K562 (cell line): ENCODE results near the gene OR7C1. TPM values are rescaled to one million over a fixed set of nuclear protein-coding genes. Genes with fewer than 3 reads are reported as not detected.
"Not testable (repeated sequence)": the region's sequence is repeated elsewhere in the genome, so short reads cannot be mapped to it uniquely, and the experiment has no call there.

Experiments
- ATAC-seq: fragments of 200-7000 bp; cut with Tn5 transposase; 3 replicates; pipeline ENCODE4 v1.9.1; 2020; ENCODE audit warnings: moderate library complexity
- BruUV-seq: library from RNA; stranded (reverse); fragments of 400-500 nt; replicated peaks from 2 replicates; lab custom pipeline; 2021; lab: Mats Ljungman, UMichigan
- CTCF ChIA-PET: fragments of 300-600 bp; formaldehyde crosslinking; extraction: SDS; loops from one replicate; lab custom pipeline; 2021; ENCODE audit warnings: low intra/inter-chr PET ratio; lab: Yijun Ruan, JAX
- POLR2A ChIA-PET: fragments of 300-600, 350-650 bp; sonication (Branson Sonifier 250); formaldehyde crosslinking; extraction: SDS; loops from one replicate; lab custom pipeline; 2021; ENCODE audit warnings: antibody characterized with exemption, inconsistent platforms; lab: Yijun Ruan, JAX
- DNase-seq, 4 experiments: peaks; one replicate each; pipeline versions ENCODE4 v3.0.0 to v3.0.0-alpha.2; 2011 to 2018; ENCODE audit warnings: low spot score in 3 of 4, mixed read lengths in 3 of 4; ENCODE audit errors: extremely low read depth in 1 of 4
- FAIRE-seq: peaks from 2 replicates; lab custom pipeline; 2011; peaks lifted over from hg19 to GRCh38; lab: Jason Lieb, UNC
- H2AFZ ChIP-seq: 2 replicates; pipeline ENCODE4 v1.6.0; 2011; ENCODE audit warnings: low read depth, low read length, control low read depth, inconsistent platforms
- H3K27ac ChIP-seq: fragments of 200-600 bp; 3 replicates; pipeline ENCODE4 v1.8.0; 2011; ENCODE audit warnings: low read depth, mild to moderate bottlenecking, control low read depth, inconsistent platforms, low read length, moderate library complexity, mixed read lengths; ENCODE audit errors: extremely low read depth
- H3K27me3 ChIP-seq, 2 experiments: fragments of 300-600 bp in 1 of 2; 2 replicates in 1 of 2; 3 replicates in 1 of 2; pipeline versions ENCODE4 v1.6.0 to v1.8.0; 2011; ENCODE audit warnings: inconsistent platforms in 2 of 2, low read length in 2 of 2, mild to moderate bottlenecking in 1 of 2, mixed read lengths in 1 of 2, moderate library complexity in 1 of 2; ENCODE audit not compliant: control insufficient read depth in 2 of 2, insufficient read depth in 2 of 2
- H3K36me3 ChIP-seq: fragments of 300-600 bp; 3 replicates; pipeline ENCODE4 v1.8.0; 2011; ENCODE audit warnings: mild to moderate bottlenecking, low read length, inconsistent platforms; ENCODE audit not compliant: control insufficient read depth, insufficient read depth
- H3K4me1 ChIP-seq, 2 experiments: fragments of 200-600 bp in 1 of 2; replicated peaks in 1 of 2; 2 replicates in 1 of 2; 3 replicates in 1 of 2; pipeline versions ENCODE4 v1.5.1 to v1.8.0; 2011; ENCODE audit warnings: inconsistent platforms in 2 of 2, low read length in 2 of 2, mild to moderate bottlenecking in 1 of 2, mixed read lengths in 1 of 2, moderate library complexity in 1 of 2; ENCODE audit not compliant: control insufficient read depth in 2 of 2, insufficient read depth in 2 of 2
- H3K4me2 ChIP-seq: 2 replicates; pipeline ENCODE4 v1.6.1; 2011; ENCODE audit warnings: low read length, control low read depth, inconsistent platforms, mixed read lengths; ENCODE audit not compliant: insufficient read depth
- H3K4me3 ChIP-seq: fragments of 200-600 bp; sonication (generic), shearing (Covaris generic); 2 replicates; pipeline ENCODE4 v1.5.1; 2016; ENCODE audit warnings: control low read depth, inconsistent platforms
- H3K79me2 ChIP-seq: fragments of 200-600 bp; 3 replicates; pipeline ENCODE4 v1.8.0; 2011; ENCODE audit warnings: low read length, inconsistent platforms; ENCODE audit not compliant: control insufficient read depth, insufficient read depth
- H3K9ac ChIP-seq, 2 experiments: 2 replicates each; pipeline versions ENCODE4 v1.6.0 to v1.6.1; 2011; ENCODE audit warnings: low read depth in 2 of 2, low read length in 2 of 2, control low read depth in 1 of 2, inconsistent platforms in 1 of 2, mild to moderate bottlenecking in 1 of 2, mixed read lengths in 1 of 2; ENCODE audit not compliant: insufficient read depth in 1 of 2
- H3K9me1 ChIP-seq: one replicate; pipeline ENCODE4 v1.6.0; 2011; ENCODE audit warnings: inconsistent platforms, mild to moderate bottlenecking, low read length, moderate library complexity; ENCODE audit not compliant: control insufficient read depth, insufficient read depth
- H3K9me3 ChIP-seq: replicated peaks from 2 replicates; pipeline ENCODE4 v1.5.1; 2011; ENCODE audit warnings: low read depth, low read length, inconsistent platforms; ENCODE audit not compliant: control insufficient read depth, insufficient read depth
- H4K20me1 ChIP-seq: replicated peaks from 2 replicates; pipeline ENCODE4 v1.6.1; 2011; ENCODE audit warnings: low read length, inconsistent platforms, mixed read lengths; ENCODE audit not compliant: control insufficient read depth, insufficient read depth
- BCOR ChIP-seq: fragments of 450-650 bp; IDR thresholded peaks from 2 replicates; pipeline ENCODE4 v1.6.1; 2016
- KDM1A ChIP-seq, 2 experiments: fragments of 450-650 bp; IDR thresholded peaks; 2 replicates each; pipeline ENCODE4 v1.6.1; 2016; ENCODE audit warnings: mild to moderate bottlenecking in 2 of 2
- RBM25 ChIP-seq: fragments of 200-400 bp; formaldehyde crosslinking; IDR thresholded peaks from 2 replicates; pipeline ENCODE4 v1.6.1; 2018; ENCODE audit warnings: low read length, low read depth, moderate library complexity; ENCODE audit not compliant: severe bottlenecking
- ZNF146 ChIP-seq: IDR thresholded peaks from one replicate; pipeline ENCODE4 v1.6.1; 2018; ENCODE audit warnings: missing compliant biosample characterization; ENCODE audit not compliant: unreplicated experiment
- WGBS: fragments of 100-300 bp; shearing (Covaris generic); methylation state at CpG from one replicate; pipeline ENCODE4 v1.1.6; 2016; ENCODE audit warnings: low coverage, mixed read lengths; ENCODE audit not compliant: insufficient coverage; ENCODE audit errors: missing lambda C conversion rate; 5-methylcytosine and 5-hydroxymethylcytosine counted together
- in situ Hi-C: fragments of 300-500 bp; cut with MboI; formaldehyde crosslinking; loops from 4 replicates; pipeline ENCODE4 v1.15.0; 2018; ENCODE audit warnings: inconsistent platforms, mixed read lengths
- intact Hi-C: fragments of 100-400 bp; cut with micrococcal nuclease; formaldehyde crosslinking; loops from 2 replicates; pipeline ENCODE4 v1.14.2; 2022
- polyA plus RNA-seq, 8 experiments: library from polyadenylated mRNA; depleted of rRNA in 4 of 8; stranded (reverse) in 5 of 8; unstranded in 3 of 8; fragments of >200 nt; fragmentation: Nextera tagmentation in 2 of 8; fragmentation: Illumina TruSeq in 1 of 8; extraction: Ambion mirVana in 2 of 8; extraction: Trizol in 1 of 8; gene quantifications; 2 replicates each; pipeline versions ENCODE4 v1.2.1 to v1.2.3, GENCODE V29; 2011 to 2014; ENCODE audit warnings: inconsistent platforms in 1 of 8, missing spikeins in 1 of 8
- total RNA-seq, 7 experiments: library from RNA; depleted of rRNA in 6 of 7; stranded (reverse); fragments of >200 nt in 6 of 7; fragmentation: Illumina TruSeq in 2 of 7; extraction: Trizol in 2 of 7; gene quantifications; 2 replicates each; pipeline versions ENCODE4 v1.2.1 to v1.2.3, GENCODE V29; 2011 to 2021; ENCODE audit warnings: low replicate concordance in 1 of 7

OR7C1 gene
- total and polyA plus RNA-seq, 9 of the 15 experiments (the other 6 are each of a cell fraction or from before 2014, with no cell fraction given), result 0.01 to 0.18 (median 0.10) TPM; not detected in 1

DNA sequence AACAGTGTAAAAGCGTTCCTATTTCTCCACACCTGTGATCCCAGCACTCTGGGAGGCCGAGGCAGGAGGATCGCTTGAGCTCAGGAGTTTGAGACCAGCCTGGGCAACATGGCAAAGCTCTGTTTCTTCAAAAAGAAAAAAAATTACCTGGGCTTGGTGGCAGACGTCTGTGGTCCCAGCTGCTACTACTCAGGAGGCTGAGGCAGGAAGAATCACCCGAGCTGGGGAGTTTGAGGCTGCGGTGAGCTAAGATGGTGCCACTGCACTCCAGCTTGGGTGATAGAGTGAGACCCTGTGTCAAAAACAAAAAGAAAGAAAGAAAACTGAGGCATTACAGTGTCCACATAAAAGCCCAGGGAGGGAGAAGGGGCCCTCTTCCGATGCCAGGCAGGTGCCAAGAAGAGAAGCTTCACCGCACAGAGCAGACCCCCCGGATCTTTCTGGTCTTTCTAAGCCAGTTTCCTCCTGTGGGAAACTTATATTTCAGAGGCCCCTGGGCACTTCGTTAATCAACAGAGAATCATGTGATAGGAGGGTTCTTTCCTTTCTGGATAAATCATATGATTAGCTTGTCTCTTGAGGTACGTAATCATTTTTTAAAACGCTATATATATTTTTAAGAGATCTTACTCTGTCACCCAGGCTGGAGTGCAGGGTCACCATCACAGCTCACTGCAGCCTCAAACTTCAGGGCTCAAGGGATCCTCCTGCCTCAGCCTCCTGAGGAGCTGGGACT is 56.7 kb downstream of the OR7C1 start, which contains the start of gene ADGRE2:
ADGRE2 (minus strand) TSS at position 451 of the 736 bp plus-strand sequence. CDS start 1,804 bp downstream, outside the sequence.
- 60% methylated on average over 10 of the region's 12 CpGs for WGBS
- H3K4me3 ChIP-seq, H3K27ac ChIP-seq, ATAC-seq, in situ Hi-C loops, intact Hi-C loops, H3K36me3 ChIP-seq, H3K9me1 ChIP-seq, H4K20me1 ChIP-seq, H3K9me3 ChIP-seq, DNase-seq, H3K27me3 ChIP-seq, H3K4me2 ChIP-seq, BruUV-seq, FAIRE-seq: not testable (repeated sequence)
- H2AFZ ChIP-seq, result peak within 1 kb of the TSS; percentile 56; the same call in 1 of the 2 replicates
- CTCF ChIA-PET, result interaction anchor here (0.7 kb wide), 1 partner anchor 180 kb away, joined by 3 read pairs; no protein-coding TSS in a partner anchor
- peak within 1 kb of the TSS in 1 of 2 experiments; percentile 78; a peak in 1 of 4 replicates for H3K9ac ChIP-seq
- peaks cover 6 to 29% of the 10 kb centered on the region in 2 experiments; a peak in 4 of 5 replicates for H3K4me1 ChIP-seq
- POLR2A ChIA-PET, result interaction anchor here (0.6 to 1.5 kb wide), 3 partner anchors 10 to 642 kb away, joined by 3 to 4 read pairs (median 3); partner anchors contain the start of gene ASF1B
- peaks cover 22% of the 10 kb centered on the region for H3K79me2 ChIP-seq

DNA sequence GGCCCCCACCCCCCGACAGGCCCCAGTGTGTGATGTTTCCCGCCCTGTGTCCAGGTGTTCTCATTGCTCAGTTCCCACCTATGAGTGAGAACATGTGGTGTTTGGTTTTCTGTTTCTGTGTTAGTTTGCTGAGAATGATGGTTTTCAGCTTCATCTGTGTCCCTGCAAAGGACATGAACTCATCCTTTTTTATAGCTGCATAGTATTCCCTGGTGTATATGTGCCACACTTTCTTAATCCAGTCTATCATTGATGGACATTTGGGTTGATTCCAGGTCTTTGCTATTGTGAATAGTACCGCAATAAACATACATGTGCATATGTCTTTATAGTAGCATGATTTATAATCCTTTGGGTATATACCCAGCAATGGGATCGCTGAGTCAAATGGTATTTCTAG is 57.3 kb downstream of the OR7C1 start:
- 75% methylated on average over 4 of the region's 4 CpGs for WGBS
- H3K27me3 ChIP-seq, DNase-seq, H3K9me1 ChIP-seq, H3K9me3 ChIP-seq, FAIRE-seq, in situ Hi-C loops, H2AFZ ChIP-seq, H3K4me2 ChIP-seq, ATAC-seq, H4K20me1 ChIP-seq, intact Hi-C loops, H3K9ac ChIP-seq, BruUV-seq, H3K4me3 ChIP-seq, H3K27ac ChIP-seq, H3K36me3 ChIP-seq: not testable (repeated sequence)
- ChIA-PET CTCF (interaction anchor here (0.7 kb wide), 1 partner anchor 180 kb away, joined by 3 read pairs; no protein-coding TSS in a partner anchor), POLR2A (interaction anchor here (0.6 to 1.5 kb wide), 3 partner anchors 9 to 564 kb away, joined by 3 read pairs; no protein-coding TSS in a partner anchor)
- Histone ChIP-seq H3K4me1 (peaks cover under 1 to 23% of the 10 kb centered on the region in 2 experiments; a peak in 3 of 5 replicates), H3K79me2 (peaks cover 22% of the 10 kb centered on the region)
- TF ChIP-seq KDM1A (IDR thresholded peaks at IDR 0.05) (peak in 1 of 2 experiments; percentile 36; a peak in 2 of 4 replicates), ZNF146 (CRISPR knock-in tag) (peak; percentile 98), BCOR (peak; percentile 65; the same call in 1 of the 2 replicates), RBM25 (peak; percentile 35)
